Keratinocyte (primary cell): Measurements from ENCODE around the gene PIERCE2. TPM values are rescaled to one million over a fixed set of nuclear protein-coding genes. Genes with fewer than 3 reads are reported as not detected.

Experiments used
- DNase-seq: peaks from one replicate; pipeline ENCODE4 v3.0.0-alpha.2; 2011; ENCODE audit warnings: low read depth, missing footprints, low spot score
- FAIRE-seq: peaks from 2 replicates; lab custom pipeline; 2011; peaks lifted over from hg19 to GRCh38; lab: Jason Lieb, UNC
- H2AFZ ChIP-seq: 2 replicates; pipeline ENCODE4 v1.6.0; 2012; ENCODE audit warnings: low read length, control low read depth, inconsistent platforms; ENCODE audit not compliant: control insufficient read depth
- H3K27ac ChIP-seq: 2 replicates; pipeline ENCODE4 v1.5.1; 2011; ENCODE audit warnings: low read length; ENCODE audit not compliant: control insufficient read depth, insufficient read depth
- H3K27me3 ChIP-seq: 3 replicates; pipeline ENCODE4 v1.6.0; 2011; ENCODE audit warnings: low read length; ENCODE audit not compliant: control insufficient read depth, insufficient read depth; ENCODE audit errors: extremely low read depth
- H3K36me3 ChIP-seq, 2 experiments: 2 replicates in 1 of 2; 3 replicates in 1 of 2; pipeline ENCODE4 v1.5.1; 2011; ENCODE audit warnings: low read length in 2 of 2, mild to moderate bottlenecking in 1 of 2; ENCODE audit not compliant: control insufficient read depth in 2 of 2, insufficient read depth in 2 of 2; ENCODE audit errors: extremely low read depth in 1 of 2
- H3K4me1 ChIP-seq: 3 replicates; pipeline ENCODE4 v1.5.1; 2011; ENCODE audit warnings: low read length; ENCODE audit not compliant: control insufficient read depth, insufficient read depth; ENCODE audit errors: extremely low read depth
- H3K4me2 ChIP-seq: 3 replicates; pipeline ENCODE4 v1.6.0; 2011; ENCODE audit warnings: low read depth, low read length; ENCODE audit not compliant: control insufficient read depth, insufficient read depth; ENCODE audit errors: extremely low read depth
- H3K4me3 ChIP-seq, 3 experiments: fragments of 200-600 bp in 1 of 3; sonication (generic) in 1 of 3; 2 replicates in 2 of 3; 3 replicates in 1 of 3; pipeline ENCODE4 v1.5.1; 2011 to 2016; ENCODE audit warnings: low read length in 3 of 3, mild to moderate bottlenecking in 3 of 3, control low read depth in 2 of 3, inconsistent platforms in 1 of 3, low read depth in 1 of 3, mixed read lengths in 1 of 3, mixed run types in 1 of 3, moderate library complexity in 1 of 3; ENCODE audit not compliant: control insufficient read depth in 2 of 3, insufficient read depth in 2 of 3; ENCODE audit errors: extremely low read depth in 1 of 3
- H3K79me2 ChIP-seq: 2 replicates; pipeline ENCODE4 v1.6.0; 2012; ENCODE audit warnings: low read length; ENCODE audit not compliant: control insufficient read depth, insufficient read depth
- H3K9ac ChIP-seq: 3 replicates; pipeline ENCODE4 v1.6.0; 2011; ENCODE audit warnings: low read length; ENCODE audit not compliant: control insufficient read depth, insufficient read depth; ENCODE audit errors: extremely low read depth
- H3K9me1 ChIP-seq: 3 replicates; pipeline ENCODE4 v1.6.0; 2011; ENCODE audit warnings: low read length; ENCODE audit not compliant: control insufficient read depth, insufficient read depth; ENCODE audit errors: extremely low read depth
- H3K9me3 ChIP-seq: 2 replicates; pipeline ENCODE4 v1.5.1; 2012; ENCODE audit warnings: low read depth, low read length; ENCODE audit not compliant: control insufficient read depth
- H4K20me1 ChIP-seq: 3 replicates; pipeline ENCODE4 v1.6.0; 2011; ENCODE audit warnings: low read length; ENCODE audit not compliant: control insufficient read depth, insufficient read depth; ENCODE audit errors: extremely low read depth
- CTCF ChIP-seq, 3 experiments: IDR thresholded peaks in 1 of 3; conservative IDR thresholded peaks in 1 of 3; optimal IDR thresholded peaks in 1 of 3; 2 replicates in 2 of 3; 3 replicates in 1 of 3; pipeline versions ENCODE3 to v1.5.1; 2011; ENCODE audit warnings: low read length in 3 of 3, mild to moderate bottlenecking in 3 of 3, moderate library complexity in 2 of 3, control low read depth in 1 of 3, inconsistent platforms in 1 of 3; ENCODE audit not compliant: insufficient read depth in 2 of 3; ENCODE audit errors: extremely low read depth in 1 of 3
- EZH2 ChIP-seq: IDR thresholded peaks from one replicate; pipeline ENCODE4 v1.6.1; 2012; ENCODE audit warnings: inconsistent platforms, mild to moderate bottlenecking, low read length, moderate library complexity
- dilution Hi-C: fragments of 300-500 bp; cut with MboI; formaldehyde crosslinking; loops from one replicate; pipeline ENCODE4 v1.7.0; 2020; ENCODE audit warnings: low sequenced_read_pairs; ENCODE audit not compliant: extremely low pct_ligation_motif_present
- polyA plus RNA-seq, 5 experiments: library from polyadenylated mRNA; depleted of rRNA in 3 of 5; stranded (reverse) in 3 of 5; stranded (forward) in 1 of 5; unstranded in 1 of 5; fragments of >200 nt; gene quantifications; 1 replicate in 1 of 5; 2 replicates in 3 of 5; 3 replicates in 1 of 5; pipeline versions ENCODE4 v1.2.1 to v1.2.3, GENCODE V29; 2011 to 2012; ENCODE audit warnings: missing spikeins in 2 of 5, low read depth in 1 of 5, low replicate concordance in 1 of 5

The PIERCE2 gene
- polyA plus RNA-seq, 1 donor (not counting 4 experiments of a cell fraction or from before 2014, with no cell fraction given): 4.3 TPM

DNA sequence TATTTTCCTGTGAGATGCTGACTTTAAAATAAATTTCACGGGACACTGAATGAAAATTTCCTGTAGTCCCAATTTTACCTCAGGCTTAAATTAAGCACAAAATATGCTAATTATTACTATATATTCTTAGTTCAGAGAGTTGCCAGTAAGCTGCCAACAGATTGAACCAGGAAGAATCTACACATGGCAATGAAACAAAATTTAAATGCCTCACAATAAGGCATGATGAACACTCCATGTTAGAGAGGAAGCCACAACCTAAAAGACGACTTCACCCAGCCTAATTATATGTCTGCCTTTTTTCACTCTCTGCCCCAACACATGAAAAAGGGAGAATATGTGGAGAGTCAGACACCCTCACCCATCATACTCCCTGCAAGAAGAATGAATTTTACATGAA, 60.0 kb downstream of the PIERCE2 start:
- Histone ChIP-seq H4K20me1 (no peaks in the 10 kb centered on the region), H3K9me3 (no peaks in the 10 kb centered on the region), H3K27me3 (no peaks in the 10 kb centered on the region), H3K4me2 (no peak overlapping the region), H3K9me1 (no peaks in the 10 kb centered on the region), H2AFZ (no peak overlapping the region), H3K4me1 (no peaks in the 10 kb centered on the region), H3K27ac (no peak overlapping the region), H3K4me3 (no peak overlapping the region), H3K36me3 (no peaks in the 10 kb centered on the region), H3K9ac (no peak overlapping the region), H3K79me2 (no peaks in the 10 kb centered on the region)
- no peak for DNase-seq
- TF ChIP-seq EZH2: no peak
- TF ChIP-seq CTCF (optimal IDR thresholded peaks at IDR 0.05 in 1 of 3, IDR thresholded peaks at IDR 0.05 in 1 of 3, conservative IDR thresholded peaks at IDR 0.05 in 1 of 3; ENCODE audit: extremely low read depth in 1 of 3, insufficient read depth in 2 of 3, low read length in 3 of 3): no peak
- dilution Hi-C loops: no loop called here
- no peak for FAIRE-seq

Other genes with a start within 250 kb of the PIERCE2 start
- gene RSL24D1, start 211.6 kb upstream of the PIERCE2 start, polyA plus RNA-seq: 38.5 to 99.9 TPM (median 46.6 TPM) in 3 replicates
- gene RAB27A, start 118.7 kb upstream of the PIERCE2 start, polyA plus RNA-seq: 5.9 to 10.8 TPM (median 8.4 TPM) in 3 replicates
- 5.5 to 8.6 TPM (median 7.1 TPM) in 3 replicates for gene PIGBOS1, start 89.4 kb upstream of the PIERCE2 start, polyA plus RNA-seq
- 13.3 to 29.1 TPM (median 24.8 TPM) in 3 replicates for gene PIGB, start 89.3 kb upstream of the PIERCE2 start, polyA plus RNA-seq
- gene CCPG1, start 136 bp upstream of the PIERCE2 start, polyA plus RNA-seq: 7.1 to 12.4 TPM (median 10.5 TPM) in 3 replicates
- gene DNAAF4, start 99.7 kb downstream of the PIERCE2 start, polyA plus RNA-seq: 2.9 to 4.3 TPM (median 3.7 TPM) in 3 replicates
- gene PYGO1, start 179.8 kb downstream of the PIERCE2 start, polyA plus RNA-seq: 1.5 to 2.2 TPM (median 2.0 TPM) in 3 replicates